GM12865 (cell line): Measurements from ENCODE around the gene HS3ST2.

Source experiments
- DNase-seq: peaks from one replicate; pipeline ENCODE4 v3.0.0; 2010; ENCODE audit warnings: low read depth
- H3K4me3 ChIP-seq: 2 replicates; pipeline ENCODE4 v1.5.1; 2011; ENCODE audit warnings: mild to moderate bottlenecking, low read depth, low read length, control low read depth
- CTCF ChIP-seq: IDR thresholded peaks from 2 replicates; pipeline ENCODE4 v1.5.1; 2011; ENCODE audit warnings: low read length, control low read depth, low read depth, inconsistent platforms; ENCODE audit not compliant: insufficient read depth; ENCODE audit errors: missing control alignments

Gene HS3ST2

GRCh38 chr16:22926105-22926751 lies 112.3 kb downstream of the HS3ST2 start:
- H3K4me3 ChIP-seq = no peak overlapping the region
- no peak for TF ChIP-seq CTCF
- DNase-seq = no peak

GRCh38 chr16:22927306-22927705 lies 113.3 kb downstream of the HS3ST2 start:
- TF ChIP-seq CTCF = no peak
- no peak for DNase-seq
- H3K4me3 ChIP-seq = no peak overlapping the region

- TF ChIP-seq CTCF = no peak
- no peak overlapping the region for H3K4me3 ChIP-seq
- DNase-seq = no peak
Observed at GRCh38 chr16:22928882-22929435, 115.0 kb downstream of the HS3ST2 start.

- TF ChIP-seq CTCF = no peak
Observed at GRCh38 chr16:22929461-22929860, 115.5 kb downstream of the HS3ST2 start.

GRCh38 chr16:22932032-22932771 lies 118.2 kb downstream of the HS3ST2 start:
- DNase-seq = no peak
- no peak for TF ChIP-seq CTCF
- H3K4me3 ChIP-seq = no peak overlapping the region

More at GRCh38 chr16:22929461-22929860, 115.5 kb downstream of the HS3ST2 start:
- no peak overlapping the region for H3K4me3 ChIP-seq
- DNase-seq = no peak

GRCh38 chr16:22933173-22933572 lies 119.2 kb downstream of the HS3ST2 start:
- H3K4me3 ChIP-seq = no peak overlapping the region
- no peak for TF ChIP-seq CTCF
- no peak for DNase-seq
